Chondrocyte (in vitro differentiated cells): Measurements from ENCODE around the gene FNDC11. TPM values are rescaled to one million over a fixed set of nuclear protein-coding genes. Genes with fewer than 3 reads are reported as not detected.

Experiments
- DNase-seq: peaks from one replicate; pipeline ENCODE4 v3.0.0; 2021; ENCODE audit warnings: mixed read lengths, low spot score
- H3K27ac Mint-ChIP-seq: one replicate; pipeline ENCODE4 v1.8.0; 2021; ENCODE audit warnings: mild to moderate bottlenecking, moderate library complexity, mixed read lengths; ENCODE audit not compliant: unreplicated experiment
- H3K27me3 Mint-ChIP-seq: 2 replicates; pipeline ENCODE4 v1.8.0; 2021; ENCODE audit warnings: low read depth, mixed read lengths
- H3K36me3 Mint-ChIP-seq: 2 replicates; pipeline ENCODE4 v1.8.0; 2021; ENCODE audit warnings: low read depth, mixed read lengths
- H3K4me1 Mint-ChIP-seq: 2 replicates; pipeline ENCODE4 v1.8.0; 2021; ENCODE audit warnings: low read depth, mild to moderate bottlenecking, mixed read lengths
- H3K4me3 Mint-ChIP-seq: one replicate; pipeline ENCODE4 v1.8.0; 2021; ENCODE audit warnings: mild to moderate bottlenecking, moderate library complexity, mixed read lengths; ENCODE audit not compliant: unreplicated experiment
- H3K9me3 Mint-ChIP-seq: 2 replicates; pipeline ENCODE4 v1.8.0; 2021; ENCODE audit warnings: low read depth, mixed read lengths
- CTCF ChIP-seq: fragments of 200-600 bp; sonication (generic); IDR thresholded peaks from 2 replicates; pipeline ENCODE4 v1.5.0; 2021; ENCODE audit warnings: antibody characterized with exemption, mild to moderate bottlenecking, moderate library complexity
- total RNA-seq: library from RNA; stranded (reverse); gene quantifications from 3 replicates; pipeline ENCODE4 v1.2.1, GENCODE V29; 2021

Gene FNDC11
- total RNA-seq, 1 donor from 2014 or later = 0.25 TPM

- Mint-ChIP-seq H3K36me3 (no peaks in the 10 kb centered on the region), H3K4me1 (no peaks in the 10 kb centered on the region), H3K27me3 (peaks cover 10% of the 10 kb centered on the region), H3K9me3 (no peaks in the 10 kb centered on the region), H3K4me3 (no peak overlapping the region), H3K27ac (no peak overlapping the region)
- TF ChIP-seq CTCF = no peak
- DNase-seq = no peak
Measured at GRCh38 chr20:63544958-63545516, 8.9 kb upstream of the FNDC11 start.

DNA sequence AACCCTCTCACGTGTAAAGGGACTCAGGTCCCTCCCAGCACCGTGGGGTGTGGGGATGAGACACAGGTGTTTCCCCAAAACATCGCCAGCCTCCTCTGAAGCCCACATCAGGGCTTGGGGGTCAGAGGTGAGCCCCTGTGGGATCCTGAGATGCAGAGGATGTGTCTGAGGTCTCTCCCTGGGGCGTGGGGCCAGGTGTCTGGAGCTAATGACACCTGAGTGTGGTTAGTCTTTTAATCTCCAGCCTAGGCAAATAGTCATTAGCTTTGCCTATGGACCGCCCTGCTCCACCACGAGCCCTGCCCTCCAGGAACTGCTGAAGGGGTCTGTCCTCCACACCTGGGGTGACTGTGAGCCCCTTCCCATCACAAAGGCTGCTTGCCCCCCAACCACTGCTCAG is 8.1 kb upstream of the FNDC11 start:
- Mint-ChIP-seq H3K9me3 (no peaks in the 10 kb centered on the region), H3K27ac (no peak overlapping the region), H3K4me1 (no peaks in the 10 kb centered on the region), H3K36me3 (no peaks in the 10 kb centered on the region), H3K27me3 (peaks cover 10% of the 10 kb centered on the region), H3K4me3 (no peak overlapping the region)
- TF ChIP-seq CTCF = no peak
- DNase-seq = no peak

DNA sequence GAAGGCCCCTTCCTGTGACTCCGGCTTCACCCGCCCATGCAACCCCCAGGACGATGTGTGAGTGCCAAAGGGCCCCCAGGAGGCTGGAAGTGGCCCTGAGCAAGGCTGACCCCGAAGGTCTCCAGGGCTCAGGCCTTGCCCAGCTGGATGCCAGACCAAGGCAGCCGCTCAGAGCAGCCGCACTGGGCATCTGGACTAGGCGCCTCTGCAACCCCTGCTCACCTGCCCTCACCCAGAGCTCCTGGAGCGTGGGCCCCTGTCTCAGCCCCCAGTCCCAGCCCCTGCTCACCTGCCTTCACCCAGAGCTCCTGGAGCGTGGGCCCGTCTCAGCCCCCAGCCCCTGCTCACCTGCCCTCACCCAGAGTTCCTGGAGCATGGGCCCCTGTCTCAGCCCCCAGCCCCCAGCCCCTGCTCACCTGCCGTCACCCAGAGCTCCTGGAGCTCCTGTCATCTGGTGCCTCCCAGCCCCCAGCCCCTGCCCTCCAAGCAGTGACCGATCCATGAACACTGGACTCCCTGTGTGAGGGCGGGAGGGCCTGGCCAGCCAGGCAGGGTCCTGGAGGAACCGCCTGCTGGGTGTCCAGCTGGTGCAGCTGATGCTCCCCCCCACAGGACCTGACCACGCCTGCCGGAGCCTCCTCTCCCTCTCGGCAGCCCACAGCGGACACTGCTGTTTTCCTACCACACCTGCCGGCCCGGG is 7.6 kb upstream of the FNDC11 start:
- H3K27me3 Mint-ChIP-seq = peaks cover 10% of the 10 kb centered on the region
- H3K9me3 Mint-ChIP-seq = no peaks in the 10 kb centered on the region
- H3K4me1 Mint-ChIP-seq = no peaks in the 10 kb centered on the region
- no peak for DNase-seq
- no peak overlapping the region for H3K4me3 Mint-ChIP-seq
- TF ChIP-seq CTCF = no peak
- no peak overlapping the region for H3K27ac Mint-ChIP-seq
- H3K36me3 Mint-ChIP-seq = no peaks in the 10 kb centered on the region

GRCh38 chr20:63546956-63547724 is 6.8 kb upstream of the FNDC11 start:
- no peaks in the 10 kb centered on the region for H3K36me3 Mint-ChIP-seq
- H3K27ac Mint-ChIP-seq = no peak overlapping the region
- H3K27me3 Mint-ChIP-seq = peaks cover 10% of the 10 kb centered on the region
- no peaks in the 10 kb centered on the region for H3K4me1 Mint-ChIP-seq
- TF ChIP-seq CTCF = no peak
- no peak overlapping the region for H3K4me3 Mint-ChIP-seq
- DNase-seq = no peak
- no peaks in the 10 kb centered on the region for H3K9me3 Mint-ChIP-seq

DNA sequence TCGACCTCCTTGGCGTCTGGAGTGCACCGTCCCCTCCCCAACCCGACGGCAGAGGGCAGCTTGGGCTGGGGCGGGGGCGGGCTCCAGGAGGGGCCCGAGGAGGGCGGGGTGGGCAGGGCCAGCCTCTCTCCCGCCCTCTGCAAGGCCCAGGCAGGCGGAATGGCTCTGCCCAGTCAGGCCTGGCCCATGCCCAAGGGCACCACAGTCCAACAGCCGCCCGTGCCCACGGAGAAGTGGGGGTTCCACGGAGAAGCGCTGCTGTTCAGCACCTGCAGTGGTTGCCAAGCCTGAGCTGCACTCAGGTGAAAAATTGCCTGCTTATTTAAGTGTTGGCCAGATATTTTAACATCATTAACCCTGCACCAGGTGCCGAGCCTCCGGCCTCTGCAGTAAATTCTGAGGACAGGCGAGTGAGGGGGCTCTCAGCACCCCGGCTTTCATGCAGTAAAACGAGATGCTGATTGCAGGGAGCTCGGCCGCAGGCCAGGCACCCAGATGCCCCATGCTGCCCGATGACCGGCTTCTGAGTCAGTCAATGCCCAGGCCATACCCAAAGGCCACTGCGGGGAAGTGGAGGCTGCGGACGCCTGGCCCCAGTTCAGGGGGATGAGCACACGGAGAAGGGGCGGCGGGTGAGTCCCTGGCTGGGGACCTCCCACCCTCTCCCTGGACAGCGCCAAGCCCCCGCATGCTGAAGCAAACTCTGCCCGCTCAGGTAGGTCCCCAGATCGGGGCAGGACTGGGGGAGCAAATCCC is 6.1 kb upstream of the FNDC11 start, which contains the start of gene SRMS:
SRMS (minus strand) TSS at position 25 of the 756 bp plus-strand sequence. CDS start 286 bp downstream, outside the sequence.
- Mint-ChIP-seq H3K27me3 (peaks cover 10% of the 10 kb centered on the region), H3K4me3 (no peak within 1 kb of the TSS), H3K4me1 (no peaks in the 10 kb centered on the region), H3K27ac (no peak within 1 kb of the TSS), H3K36me3 (no peaks in the 10 kb centered on the region), H3K9me3 (no peaks in the 10 kb centered on the region)
- TF ChIP-seq CTCF = no peak
- no peak for DNase-seq
